GM12874 (cell line): ENCODE results near the gene MROH2A.

Source experiments
- CTCF ChIP-seq: IDR thresholded peaks from 2 replicates; pipeline ENCODE4 v1.5.1; 2011; ENCODE audit warnings: low read depth, mild to moderate bottlenecking, control low read depth, low read length, moderate library complexity; ENCODE audit not compliant: insufficient read depth

The MROH2A gene

GRCh38 chr2:233835230-233836186, 57.4 kb downstream of the MROH2A start:
- TF ChIP-seq CTCF: no peak

- TF ChIP-seq CTCF: no peak
These were observed 58.2 kb downstream of the MROH2A start for GRCh38 chr2:233836359-233836758.

GRCh38 chr2:233837694-233838229, 59.6 kb downstream of the MROH2A start:
- TF ChIP-seq CTCF: no peak

GRCh38 chr2:233838251-233838650, 60.1 kb downstream of the MROH2A start:
- TF ChIP-seq CTCF: no peak

GRCh38 chr2:233838726-233839446, 60.8 kb downstream of the MROH2A start:
- TF ChIP-seq CTCF: no peak

- no peak for TF ChIP-seq CTCF
These were observed 61.3 kb downstream of the MROH2A start for GRCh38 chr2:233839447-233839820.

GRCh38 chr2:233840520-233840919, 62.4 kb downstream of the MROH2A start:
- TF ChIP-seq CTCF: no peak
